Astrocyte (in vitro differentiated cells and primary cell): ENCODE measurements around the gene PCAT6. TPM values are rescaled to one million over a fixed set of nuclear protein-coding genes. Genes with fewer than 3 reads are reported as not detected.
A peak's percentile ranks its signal among the peaks of the same experiment; 100 is the strongest.

Experiments
- DNase-seq: peaks from one replicate; pipeline ENCODE4 v3.0.0-alpha.2; 2010; ENCODE audit warnings: low read depth
- FAIRE-seq: peaks from 2 replicates; lab custom pipeline; 2011; peaks lifted over from hg19 to GRCh38; lab: Jason Lieb, UNC
- H2AFZ ChIP-seq: 2 replicates; pipeline ENCODE4 v1.6.0; 2012; ENCODE audit warnings: low read depth, low read length, inconsistent platforms
- H3K27ac ChIP-seq: 2 replicates; pipeline ENCODE4 v1.5.1; 2011; ENCODE audit warnings: low read depth, low read length, inconsistent platforms
- H3K27me3 ChIP-seq: 2 replicates; pipeline ENCODE4 v1.6.0; 2011; ENCODE audit warnings: low read length, inconsistent platforms; ENCODE audit not compliant: insufficient read depth
- H3K36me3 ChIP-seq: 2 replicates; pipeline ENCODE4 v1.5.1; 2011; ENCODE audit warnings: low read length, inconsistent platforms; ENCODE audit not compliant: insufficient read depth
- H3K4me1 ChIP-seq: 2 replicates; pipeline ENCODE4 v1.5.1; 2011; ENCODE audit warnings: low read length, inconsistent platforms; ENCODE audit not compliant: insufficient read depth
- H3K4me2 ChIP-seq: 2 replicates; pipeline ENCODE4 v1.6.0; 2012; ENCODE audit warnings: low read length, inconsistent platforms
- H3K4me3 ChIP-seq: 2 replicates; pipeline ENCODE4 v1.5.1; 2011; ENCODE audit warnings: low read depth, mild to moderate bottlenecking, low read length, inconsistent platforms; ENCODE audit not compliant: insufficient read depth
- H3K79me2 ChIP-seq: 2 replicates; pipeline ENCODE4 v1.6.0; 2012; ENCODE audit warnings: mild to moderate bottlenecking, low read length, inconsistent platforms; ENCODE audit not compliant: insufficient read depth
- H3K9ac ChIP-seq: 2 replicates; pipeline ENCODE4 v1.6.0; 2012; ENCODE audit warnings: mild to moderate bottlenecking, low read length, inconsistent platforms
- H3K9me3 ChIP-seq: 2 replicates; pipeline ENCODE4 v1.5.1; 2012; ENCODE audit warnings: low read depth, mild to moderate bottlenecking, low read length, inconsistent platforms; ENCODE audit not compliant: insufficient read depth
- H4K20me1 ChIP-seq: 2 replicates; pipeline ENCODE4 v1.6.0; 2012; ENCODE audit warnings: low read length, inconsistent platforms; ENCODE audit not compliant: insufficient read depth
- H3K27ac Mint-ChIP-seq: one replicate; pipeline ENCODE4 v1.8.0; 2021; ENCODE audit warnings: mild to moderate bottlenecking, mixed read lengths; ENCODE audit not compliant: unreplicated experiment
- H3K27me3 Mint-ChIP-seq: one replicate; pipeline ENCODE4 v1.8.0; 2021; ENCODE audit warnings: low read depth, mixed read lengths; ENCODE audit not compliant: unreplicated experiment
- H3K36me3 Mint-ChIP-seq: one replicate; pipeline ENCODE4 v1.8.0; 2021; ENCODE audit warnings: low read depth, mixed read lengths; ENCODE audit not compliant: unreplicated experiment
- H3K4me1 Mint-ChIP-seq: one replicate; pipeline ENCODE4 v1.8.0; 2021; ENCODE audit warnings: low read depth, mixed read lengths; ENCODE audit not compliant: unreplicated experiment
- H3K4me3 Mint-ChIP-seq: one replicate; pipeline ENCODE4 v1.8.0; 2021; ENCODE audit warnings: mild to moderate bottlenecking, moderate library complexity, mixed read lengths; ENCODE audit not compliant: unreplicated experiment
- H3K9me3 Mint-ChIP-seq: one replicate; pipeline ENCODE4 v1.8.0; 2021; ENCODE audit warnings: mild to moderate bottlenecking, mixed read lengths; ENCODE audit not compliant: unreplicated experiment
- CTCF ChIP-seq: IDR thresholded peaks from 2 replicates; pipeline ENCODE4 v1.5.1; 2011; ENCODE audit warnings: low read depth, mild to moderate bottlenecking, inconsistent platforms, low read length, moderate library complexity; ENCODE audit not compliant: insufficient read depth
- EZH2 ChIP-seq: IDR thresholded peaks from 2 replicates; pipeline ENCODE4 v1.6.1; 2012; ENCODE audit warnings: mild to moderate bottlenecking, low read length, inconsistent platforms; ENCODE audit not compliant: insufficient read depth
- total RNA-seq: library from RNA; stranded (reverse); gene quantifications from 2 replicates; pipeline ENCODE4 v1.2.1, GENCODE V29; 2021

PCAT6 gene
- total RNA-seq, 1 donor from 2014 or later = 5.7 TPM

- Mint-ChIP-seq H3K9me3 (no peaks in the 10 kb centered on the region), H3K27me3 (peaks cover under 1% of the 10 kb centered on the region), H3K4me1 (peaks cover 12% of the 10 kb centered on the region), H3K27ac (peak overlapping the region; percentile 96), H3K36me3 (no peaks in the 10 kb centered on the region), H3K4me3 (peak overlapping the region; percentile 90)
- peak overlapping the region; percentile 100 for H3K4me2 ChIP-seq
- no peaks in the 10 kb centered on the region for H3K36me3 ChIP-seq
- FAIRE-seq (no peak), DNase-seq (no peak)
- TF ChIP-seq EZH2 = no peak
- no peak for TF ChIP-seq CTCF
- peak overlapping the region; percentile 81 for H2AFZ ChIP-seq
- peaks cover 17% of the 10 kb centered on the region for H3K4me1 ChIP-seq
- H3K9ac ChIP-seq = peak overlapping the region; percentile 96
- H3K9me3 ChIP-seq = no peaks in the 10 kb centered on the region
- H3K27ac ChIP-seq = peak overlapping the region; percentile 90
- H3K4me3 ChIP-seq = peak overlapping the region; percentile 96
- H3K79me2 ChIP-seq = peaks cover 29% of the 10 kb centered on the region
- peaks cover 6% of the 10 kb centered on the region for H4K20me1 ChIP-seq
- no peaks in the 10 kb centered on the region for H3K27me3 ChIP-seq
These were observed 782 bp downstream of the PCAT6 start for GRCh38 chr1:202811296-202812175.

- Histone ChIP-seq H3K9me3 (no peaks in the 10 kb centered on the region), H3K9ac (no peak overlapping the region), H3K4me3 (no peak overlapping the region), H3K27ac (no peak overlapping the region), H2AFZ (no peak overlapping the region), H3K4me2 (peak overlapping the region; percentile 100), H4K20me1 (no peaks in the 10 kb centered on the region), H3K79me2 (peaks cover 20% of the 10 kb centered on the region), H3K36me3 (no peaks in the 10 kb centered on the region), H3K27me3 (no peaks in the 10 kb centered on the region), H3K4me1 (peaks cover 17% of the 10 kb centered on the region)
- no peak for FAIRE-seq
- peak overlapping the region; percentile 90 for H3K4me3 Mint-ChIP-seq
- peaks cover 12% of the 10 kb centered on the region for H3K4me1 Mint-ChIP-seq
- H3K27ac Mint-ChIP-seq = peak overlapping the region; percentile 69
- no peak for TF ChIP-seq EZH2
- no peak for TF ChIP-seq CTCF
- H3K9me3 Mint-ChIP-seq = no peaks in the 10 kb centered on the region
- DNase-seq = no peak
- no peaks in the 10 kb centered on the region for H3K36me3 Mint-ChIP-seq
- peaks cover 4% of the 10 kb centered on the region for H3K27me3 Mint-ChIP-seq
These were observed 1.6 kb downstream of the PCAT6 start for GRCh38 chr1:202812176-202813026.
